ENCODE data around the gene NF1.
"Not testable (repeated sequence)": the region's sequence is repeated elsewhere in the genome, so short reads cannot be mapped to it uniquely, and the experiment has no call there.

NF1 gene

GRCh38 chr17:31266042-31266441 is 171.3 kb downstream of the NF1 start:
- no peak for DNase-seq

- no peak for DNase-seq
These were observed 174.3 kb downstream of the NF1 start for GRCh38 chr17:31269036-31269577.

GRCh38 chr17:31269578-31269983 is 174.8 kb downstream of the NF1 start:
- DNase-seq = no peak

GRCh38 chr17:31272236-31272635 is 177.5 kb downstream of the NF1 start:
- no peak for DNase-seq

GRCh38 chr17:31272803-31273202 is 178.0 kb downstream of the NF1 start:
- DNase-seq = no peak

- DNase-seq = no peak
These were observed 178.7 kb downstream of the NF1 start for GRCh38 chr17:31273516-31273915.

- DNase-seq = no peak
These were observed 179.5 kb downstream of the NF1 start for GRCh38 chr17:31274252-31274651.

GRCh38 chr17:31275116-31275515 is 180.3 kb downstream of the NF1 start:
- DNase-seq = no peak

- DNase-seq = no peak
These were observed 184.6 kb downstream of the NF1 start for GRCh38 chr17:31279401-31279800.

- DNase-seq = no peak
These were observed 186.3 kb downstream of the NF1 start for GRCh38 chr17:31281061-31281460.

GRCh38 chr17:31283841-31284240 is 189.1 kb downstream of the NF1 start:
- no peak for DNase-seq

GRCh38 chr17:31286587-31286986 is 191.8 kb downstream of the NF1 start:
- no peak for DNase-seq

GRCh38 chr17:31287932-31288331 is 193.2 kb downstream of the NF1 start:
- DNase-seq = not testable (repeated sequence)

- DNase-seq = no peak
These were observed 195.0 kb downstream of the NF1 start for GRCh38 chr17:31289790-31290189.

GRCh38 chr17:31291820-31292219 is 197.0 kb downstream of the NF1 start:
- no peak for DNase-seq

GRCh38 chr17:31293581-31293980 is 198.8 kb downstream of the NF1 start:
- no peak for DNase-seq

- DNase-seq = no peak
These were observed 199.5 kb downstream of the NF1 start for GRCh38 chr17:31294231-31294630.

- DNase-seq = no peak
These were observed 200.2 kb downstream of the NF1 start for GRCh38 chr17:31294820-31295488.

GRCh38 chr17:31295489-31295871 is 200.7 kb downstream of the NF1 start:
- no peak for DNase-seq

- DNase-seq = no peak
These were observed 201.4 kb downstream of the NF1 start for GRCh38 chr17:31296142-31296541.

GRCh38 chr17:31297090-31297489 is 202.3 kb downstream of the NF1 start, which contains the start of gene OMG:
TSS of gene OMG (minus strand) at chr17:31297239. CDS start at chr17:31296331, 908 bp downstream.
- DNase-seq = no peak

- no peak for DNase-seq
These were observed 204.8 kb downstream of the NF1 start for GRCh38 chr17:31299624-31300023.

GRCh38 chr17:31307640-31308039 is 212.9 kb downstream of the NF1 start:
- no peak for DNase-seq

- DNase-seq = no peak
These were observed 213.9 kb downstream of the NF1 start for GRCh38 chr17:31308372-31309334.

Measured in stimulated activated CD4-positive, alpha-beta T cell treated with anti-CD3 and anti-CD28 coated beads, Interleukin-2, amount 100 ng/mL, for 48 hours (primary cell).